ENCODE data around the gene MX1.

The MX1 gene

GRCh38 chr21:41435706-41436105, 9.7 kb downstream of the MX1 start:
- DNase-seq = no peak

DNA sequence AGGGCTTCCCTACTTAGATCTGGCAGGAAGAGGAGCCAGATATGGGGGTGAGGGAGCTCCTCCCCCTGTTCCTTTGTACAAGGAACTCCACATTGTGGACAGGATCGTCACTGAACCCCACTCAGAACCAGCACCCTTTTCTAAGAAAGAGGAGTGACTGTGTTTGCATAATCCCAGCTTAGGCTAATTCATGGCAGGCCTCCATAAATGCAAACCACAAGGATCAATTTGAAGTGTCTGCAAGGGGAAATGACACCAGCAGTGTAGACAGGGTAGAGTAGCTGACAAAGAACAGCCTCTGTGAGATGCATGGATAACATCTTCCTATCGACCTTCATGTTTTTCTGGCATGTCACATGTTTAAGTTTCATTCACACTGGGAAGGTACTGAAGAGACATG, 11.7 kb downstream of the MX1 start:
- no peak for DNase-seq

- DNase-seq = no peak
Measured at GRCh38 chr21:41438425-41439113, 12.5 kb downstream of the MX1 start.

- no peak for DNase-seq
Measured at GRCh38 chr21:41439248-41439647, 13.2 kb downstream of the MX1 start.

GRCh38 chr21:41441546-41441945, 15.5 kb downstream of the MX1 start:
- no peak for DNase-seq

- no peak for DNase-seq
Measured at GRCh38 chr21:41442481-41443186, 16.6 kb downstream of the MX1 start.

- DNase-seq = no peak
Measured at GRCh38 chr21:41443562-41443961, 17.5 kb downstream of the MX1 start.

DNA sequence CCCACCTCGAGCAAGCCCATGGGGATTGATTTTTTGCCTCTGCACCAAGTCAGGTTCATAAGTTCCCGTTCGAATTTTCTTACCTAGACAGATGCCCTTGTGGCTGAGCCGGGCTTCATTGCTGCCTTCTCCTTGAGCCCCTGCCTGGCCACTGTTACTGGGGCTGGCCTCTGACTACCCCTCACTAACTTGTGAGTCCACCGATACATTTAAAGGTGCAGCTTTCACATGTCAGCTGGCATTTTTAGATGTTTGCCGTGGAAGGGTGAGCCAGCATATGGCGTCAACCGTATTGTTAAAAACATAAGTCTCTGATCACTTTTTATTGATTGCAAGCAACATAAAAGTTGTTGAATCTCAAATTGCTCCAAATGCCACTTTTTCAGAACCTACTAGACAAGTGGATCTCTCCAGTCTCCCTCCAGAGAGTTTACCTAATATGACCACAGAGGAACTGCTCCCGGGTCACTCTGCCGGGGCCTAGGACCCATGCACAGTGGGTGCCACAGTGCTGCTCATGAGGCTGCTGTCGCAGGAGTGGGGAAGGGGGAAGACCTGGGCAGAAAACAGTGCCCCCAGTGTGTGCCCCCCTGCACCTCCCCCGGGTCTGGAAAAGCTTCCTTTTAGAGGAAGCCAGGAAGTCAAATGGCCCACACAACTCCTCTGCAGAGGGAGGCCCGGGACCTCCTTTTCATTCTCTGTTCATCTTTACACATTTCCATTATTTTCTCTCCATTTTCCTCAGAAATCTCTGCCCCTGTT, 18.8 kb downstream of the MX1 start:
- no peak for DNase-seq

GRCh38 chr21:41445465-41445862, 19.4 kb downstream of the MX1 start:
- no peak for DNase-seq

GRCh38 chr21:41446586-41446985, 20.5 kb downstream of the MX1 start:
- no peak for DNase-seq

- DNase-seq = no peak
Measured at GRCh38 chr21:41447356-41447755, 21.3 kb downstream of the MX1 start.

- no peak for DNase-seq
Measured at GRCh38 chr21:41449613-41450012, 23.6 kb downstream of the MX1 start.

DNA sequence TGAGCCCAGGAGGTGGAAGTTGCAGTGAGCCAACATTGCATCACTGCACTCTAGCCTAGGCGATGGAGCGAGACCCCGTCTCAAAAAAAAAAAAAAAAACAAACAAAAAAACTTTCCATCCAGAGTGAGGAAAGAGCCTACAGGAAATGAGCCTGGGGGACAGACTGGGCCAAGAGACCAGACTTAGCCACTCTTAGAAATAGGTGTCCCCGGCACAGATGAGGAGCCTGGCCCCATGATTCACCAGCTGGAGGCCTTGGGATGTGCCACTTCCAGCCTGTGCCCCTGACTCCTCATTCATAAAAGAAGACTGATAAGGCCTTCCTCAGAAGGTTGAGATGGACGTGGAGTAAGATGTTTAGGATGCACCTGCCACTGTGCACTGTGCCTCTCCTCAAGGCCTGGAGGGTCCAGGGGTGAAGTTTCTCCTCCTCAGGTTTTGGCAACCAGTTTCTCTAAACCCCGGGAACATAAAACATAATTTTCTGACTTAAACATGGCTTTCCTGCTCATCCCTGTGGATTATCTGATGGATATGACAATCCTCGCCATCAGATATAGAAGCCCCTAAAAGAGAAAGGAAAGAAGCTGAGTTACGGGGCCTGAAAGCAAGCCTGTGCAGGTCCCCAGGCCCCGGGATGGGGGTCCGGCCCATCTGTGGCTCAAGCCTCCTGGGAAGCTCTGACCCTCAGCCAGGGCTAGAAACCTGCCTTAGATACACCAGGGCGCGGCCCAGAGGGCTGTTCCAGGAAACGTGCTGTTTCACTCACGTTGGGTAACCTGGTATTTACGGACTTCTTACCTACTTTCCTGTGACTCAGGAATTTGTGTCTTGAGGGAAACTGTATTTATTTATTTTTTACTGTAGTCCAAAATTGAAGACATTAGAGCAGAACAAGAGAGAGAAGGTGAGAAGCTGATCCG, 26.0 kb downstream of the MX1 start:
- no peak for DNase-seq

DNA sequence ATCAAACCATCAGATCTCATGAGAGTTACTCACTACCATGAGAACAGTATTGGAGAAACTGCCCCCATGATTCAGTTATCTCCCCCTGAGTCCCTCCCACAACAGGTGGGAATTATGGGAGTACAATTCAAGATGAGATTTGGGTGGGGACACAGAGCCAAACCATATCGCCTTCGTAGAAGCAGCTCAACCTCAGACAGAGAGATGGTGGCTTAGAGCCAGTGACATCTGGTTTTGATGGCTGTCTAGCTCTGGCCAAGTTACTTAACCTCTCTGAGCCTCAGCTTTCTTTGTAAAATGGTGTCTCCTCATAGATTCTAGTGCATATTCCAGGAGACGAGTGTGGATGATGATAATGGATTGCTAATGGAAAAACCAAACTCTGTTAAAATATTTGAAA, 27.2 kb downstream of the MX1 start:
- no peak for DNase-seq

DNA sequence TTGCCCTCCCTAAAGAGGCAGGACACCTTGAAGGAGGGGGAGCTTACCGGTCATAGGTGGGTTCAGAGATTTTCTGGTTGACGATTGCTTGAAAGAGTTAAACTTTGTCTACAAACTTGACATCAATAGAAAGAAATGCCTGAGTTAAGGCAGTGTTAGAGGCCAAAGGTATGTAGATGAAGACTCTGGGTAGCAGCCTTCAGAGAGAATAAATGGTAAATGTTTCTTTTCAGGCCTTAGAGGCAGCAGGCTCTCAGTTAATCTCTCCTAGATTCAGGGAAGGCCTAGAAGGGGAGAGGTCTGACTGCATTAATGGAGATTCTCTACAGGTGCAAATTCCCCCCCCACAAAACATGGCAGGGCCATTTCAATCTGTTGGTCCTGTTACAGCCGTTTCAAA, 27.7 kb downstream of the MX1 start:
- DNase-seq = no peak

GRCh38 chr21:41458121-41458520, 32.1 kb downstream of the MX1 start:
- DNase-seq = no peak

DNA sequence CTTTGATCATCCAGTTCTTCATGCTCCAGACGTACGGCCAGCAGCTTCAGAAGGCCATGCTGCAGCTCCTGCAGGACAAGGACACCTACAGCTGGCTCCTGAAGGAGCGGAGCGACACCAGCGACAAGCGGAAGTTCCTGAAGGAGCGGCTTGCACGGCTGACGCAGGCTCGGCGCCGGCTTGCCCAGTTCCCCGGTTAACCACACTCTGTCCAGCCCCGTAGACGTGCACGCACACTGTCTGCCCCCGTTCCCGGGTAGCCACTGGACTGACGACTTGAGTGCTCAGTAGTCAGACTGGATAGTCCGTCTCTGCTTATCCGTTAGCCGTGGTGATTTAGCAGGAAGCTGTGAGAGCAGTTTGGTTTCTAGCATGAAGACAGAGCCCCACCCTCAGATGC, 32.5 kb downstream of the MX1 start:
- no peak for DNase-seq

GRCh38 chr21:41459884-41460534, 34.0 kb downstream of the MX1 start:
- DNase-seq = no peak

- DNase-seq = peak; percentile 23
Measured at GRCh38 chr21:41460578-41461527, 34.8 kb downstream of the MX1 start.

- no peak for DNase-seq
Measured at GRCh38 chr21:41465176-41465781, 39.2 kb downstream of the MX1 start.

Measured in NCI-H526 treated with DMSO at 0.1 percent for 48 hours (cell line).